Activated naive CD8-positive, alpha-beta T cell treated with anti-CD3 and anti-CD28 coated beads for 36 hours (primary cell): ENCODE measurements around the gene GPR39. TPM values are rescaled to one million over a fixed set of nuclear protein-coding genes. Genes with fewer than 3 reads are reported as not detected.

ENCODE experiments used
- DNase-seq: peaks from one replicate; pipeline ENCODE4 v3.0.0; 2021
- H3K27ac Mint-ChIP-seq: one replicate; pipeline ENCODE4 v1.8.0; 2022; ENCODE audit warnings: mild to moderate bottlenecking, moderate library complexity, mixed read lengths
- H3K27me3 Mint-ChIP-seq: one replicate; pipeline ENCODE4 v1.8.0; 2022; ENCODE audit warnings: mild to moderate bottlenecking, mixed read lengths
- H3K36me3 Mint-ChIP-seq: one replicate; pipeline ENCODE4 v1.8.0; 2021; ENCODE audit warnings: mild to moderate bottlenecking, mixed read lengths
- H3K4me1 Mint-ChIP-seq: one replicate; pipeline ENCODE4 v1.8.0; 2021; ENCODE audit warnings: mixed read lengths
- H3K4me3 Mint-ChIP-seq: one replicate; pipeline ENCODE4 v1.8.0; 2022; ENCODE audit warnings: mild to moderate bottlenecking, moderate library complexity, mixed read lengths
- H3K9me3 Mint-ChIP-seq: one replicate; pipeline ENCODE4 v1.8.0; 2022; ENCODE audit warnings: mixed read lengths
- total RNA-seq, 2 experiments: library from RNA; stranded (reverse); gene quantifications; one replicate each; pipeline ENCODE4 v1.2.3, GENCODE V29; 2021

The GPR39 gene
- total RNA-seq, 2 experiments from 2014 or later, result not detected

DNA sequence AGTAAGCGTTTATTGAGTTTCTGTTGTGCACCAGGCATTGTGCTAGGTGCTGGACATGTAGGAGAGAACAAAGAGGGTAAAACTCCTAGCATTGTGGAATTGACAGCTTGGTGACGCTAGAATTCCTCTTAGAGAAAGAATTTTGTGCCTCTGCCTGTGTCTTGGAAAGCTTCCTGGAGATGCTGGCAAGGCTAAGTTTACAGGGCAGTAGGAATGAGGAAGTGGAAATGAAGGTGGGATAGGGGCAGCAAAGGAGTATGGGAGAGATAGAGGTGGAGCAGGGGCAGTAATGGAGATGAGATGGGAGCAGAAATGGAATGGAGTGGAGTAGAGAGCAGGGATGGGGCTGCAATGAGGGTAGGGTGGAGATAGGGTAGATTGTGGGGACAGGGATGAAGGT is 29.8 kb downstream of the GPR39 start:
- no peaks in the 10 kb centered on the region for H3K9me3 Mint-ChIP-seq
- H3K4me1 Mint-ChIP-seq, result no peaks in the 10 kb centered on the region
- no peak for DNase-seq
- no peak overlapping the region for H3K4me3 Mint-ChIP-seq
- no peaks in the 10 kb centered on the region for H3K36me3 Mint-ChIP-seq
- peaks cover 4% of the 10 kb centered on the region for H3K27me3 Mint-ChIP-seq
- H3K27ac Mint-ChIP-seq, result no peak overlapping the region

DNA sequence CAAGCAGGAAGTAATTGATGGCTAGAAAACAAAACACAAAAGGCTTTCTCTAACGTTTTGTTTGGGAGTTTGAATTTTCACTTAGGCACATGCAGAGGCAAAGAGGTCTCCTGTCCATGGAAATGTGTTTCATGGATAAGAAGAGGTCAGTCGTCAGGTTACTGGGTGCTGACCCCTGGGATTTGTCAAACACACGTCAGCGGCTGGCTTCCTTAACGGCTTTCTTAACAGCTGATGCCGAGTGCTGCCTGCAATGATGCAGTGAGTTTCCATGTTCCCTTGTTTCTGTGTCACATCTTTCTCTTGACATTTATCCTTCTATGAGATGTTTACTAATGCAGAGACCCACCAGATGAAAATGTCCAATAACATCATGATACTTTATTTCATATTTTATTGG is 31.7 kb downstream of the GPR39 start:
- no peak for DNase-seq
- peaks cover 12% of the 10 kb centered on the region for H3K9me3 Mint-ChIP-seq
- no peaks in the 10 kb centered on the region for H3K36me3 Mint-ChIP-seq
- H3K4me3 Mint-ChIP-seq, result no peak overlapping the region
- peaks cover 4% of the 10 kb centered on the region for H3K27me3 Mint-ChIP-seq
- H3K27ac Mint-ChIP-seq, result no peak overlapping the region
- no peaks in the 10 kb centered on the region for H3K4me1 Mint-ChIP-seq

DNA sequence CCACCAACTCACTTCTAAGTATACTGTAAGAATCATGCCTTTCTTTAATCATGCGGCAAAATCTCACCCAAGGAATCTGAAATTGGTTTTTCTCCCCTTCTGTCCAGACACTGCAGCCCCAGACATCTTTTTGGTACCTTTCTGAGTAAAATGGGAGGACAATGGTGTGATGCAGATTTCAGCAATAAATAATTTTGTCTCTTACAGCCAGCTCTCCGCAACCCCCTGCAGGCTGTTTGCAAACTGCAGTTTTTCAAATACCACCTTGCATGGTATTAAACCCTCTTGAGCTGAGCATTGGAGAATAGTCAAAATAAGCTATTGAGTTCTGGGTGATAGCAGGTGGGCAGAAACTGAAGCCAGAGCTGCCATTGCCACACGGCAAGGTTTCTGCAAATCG is 32.2 kb downstream of the GPR39 start:
- peaks cover 12% of the 10 kb centered on the region for H3K9me3 Mint-ChIP-seq
- no peak overlapping the region for H3K4me3 Mint-ChIP-seq
- peaks cover 4% of the 10 kb centered on the region for H3K27me3 Mint-ChIP-seq
- H3K27ac Mint-ChIP-seq, result no peak overlapping the region
- no peaks in the 10 kb centered on the region for H3K4me1 Mint-ChIP-seq
- H3K36me3 Mint-ChIP-seq, result no peaks in the 10 kb centered on the region
- no peak for DNase-seq

DNA sequence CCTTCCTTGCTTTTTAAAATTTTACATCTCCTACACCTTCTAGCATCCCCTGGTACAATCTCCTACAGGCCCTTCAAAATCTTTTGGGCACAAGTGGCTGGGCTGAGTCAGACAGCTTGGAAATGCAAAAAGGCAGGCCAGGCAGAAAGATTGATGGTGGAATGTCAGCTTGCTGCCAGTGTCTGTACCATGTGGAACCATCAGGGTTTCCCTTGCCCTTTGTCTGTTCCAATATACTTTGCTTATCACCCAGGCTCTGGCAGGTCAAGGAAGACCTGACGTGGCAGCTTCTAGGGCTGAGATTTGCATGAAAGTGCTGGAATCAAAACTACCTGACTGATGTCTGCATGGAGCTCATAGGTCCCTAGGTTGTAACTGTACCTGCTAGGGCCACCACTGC is 33.3 kb downstream of the GPR39 start:
- no peaks in the 10 kb centered on the region for H3K4me1 Mint-ChIP-seq
- H3K9me3 Mint-ChIP-seq, result peaks cover 12% of the 10 kb centered on the region
- no peak overlapping the region for H3K4me3 Mint-ChIP-seq
- H3K27ac Mint-ChIP-seq, result no peak overlapping the region
- DNase-seq, result no peak
- H3K36me3 Mint-ChIP-seq, result no peaks in the 10 kb centered on the region
- peaks cover 4% of the 10 kb centered on the region for H3K27me3 Mint-ChIP-seq

DNA sequence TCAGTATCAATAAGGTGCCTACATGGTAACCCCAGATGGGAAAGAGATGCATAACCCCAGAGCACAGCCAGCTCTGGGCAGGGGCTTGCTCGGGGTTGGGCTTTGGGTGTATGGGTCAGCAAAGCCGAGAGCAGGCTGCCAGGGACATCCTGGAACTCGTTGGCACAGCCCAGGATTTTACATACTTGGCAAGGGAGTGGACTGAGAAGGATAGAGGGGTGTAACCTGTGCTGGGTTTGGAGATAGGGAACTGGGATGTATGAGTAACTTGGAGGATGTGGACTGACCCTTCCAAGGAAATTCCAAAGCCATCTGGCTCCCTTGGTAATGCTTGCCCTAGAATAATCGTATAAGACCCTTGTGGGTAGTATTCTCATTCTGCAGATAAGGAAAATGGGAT is 44.2 kb downstream of the GPR39 start:
- H3K36me3 Mint-ChIP-seq, result peaks cover 2% of the 10 kb centered on the region
- no peak overlapping the region for H3K4me3 Mint-ChIP-seq
- peaks cover 16% of the 10 kb centered on the region for H3K9me3 Mint-ChIP-seq
- no peak overlapping the region for H3K27ac Mint-ChIP-seq
- H3K27me3 Mint-ChIP-seq, result no peaks in the 10 kb centered on the region
- no peaks in the 10 kb centered on the region for H3K4me1 Mint-ChIP-seq
- no peak for DNase-seq

DNA sequence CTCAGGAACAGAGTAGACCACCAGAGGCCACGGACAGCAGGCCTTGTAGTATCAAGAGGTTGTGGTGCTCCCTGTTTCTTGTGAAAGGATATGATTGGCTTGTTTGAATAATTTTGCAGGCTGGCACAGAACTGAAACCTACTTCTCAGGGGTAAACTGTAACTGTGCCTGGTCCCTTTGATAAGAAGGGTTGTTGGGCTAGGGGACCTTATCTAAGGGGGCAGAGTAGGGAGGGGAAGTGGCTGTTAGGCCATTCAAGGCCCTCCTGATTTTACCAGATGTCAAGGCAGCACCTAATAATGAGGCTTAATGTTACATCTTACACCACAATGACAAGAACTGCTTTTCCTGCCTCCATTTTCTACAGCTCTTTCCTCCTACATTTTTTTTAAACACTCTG is 45.6 kb downstream of the GPR39 start:
- Mint-ChIP-seq H3K36me3 (peaks cover 4% of the 10 kb centered on the region), H3K4me1 (no peaks in the 10 kb centered on the region), H3K27me3 (no peaks in the 10 kb centered on the region), H3K27ac (no peak overlapping the region), H3K9me3 (peaks cover 17% of the 10 kb centered on the region), H3K4me3 (no peak overlapping the region)
- no peak for DNase-seq

DNA sequence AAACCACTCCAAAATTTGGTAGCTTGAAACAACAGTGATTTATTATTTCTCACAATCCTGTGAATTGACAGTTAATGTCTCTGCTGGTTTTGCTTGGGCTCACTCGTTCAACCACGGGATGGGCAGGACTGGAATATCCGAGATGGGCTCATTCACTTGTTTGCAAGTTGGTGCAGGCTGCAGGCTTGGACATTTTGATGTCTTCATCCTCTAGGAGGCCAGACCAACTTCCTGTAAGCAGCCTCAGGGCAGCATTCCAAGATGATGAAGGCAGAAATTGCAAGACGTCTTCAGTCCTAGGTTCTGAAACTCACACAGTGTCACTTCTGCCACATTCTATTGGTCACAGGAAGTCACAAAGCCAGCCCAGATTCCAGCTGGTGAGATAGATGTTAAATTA is 47.1 kb downstream of the GPR39 start:
- DNase-seq, result no peak
- Mint-ChIP-seq H3K4me1 (no peaks in the 10 kb centered on the region), H3K4me3 (no peak overlapping the region), H3K27me3 (no peaks in the 10 kb centered on the region), H3K36me3 (peaks cover 4% of the 10 kb centered on the region), H3K27ac (no peak overlapping the region), H3K9me3 (peaks cover 19% of the 10 kb centered on the region)

DNA sequence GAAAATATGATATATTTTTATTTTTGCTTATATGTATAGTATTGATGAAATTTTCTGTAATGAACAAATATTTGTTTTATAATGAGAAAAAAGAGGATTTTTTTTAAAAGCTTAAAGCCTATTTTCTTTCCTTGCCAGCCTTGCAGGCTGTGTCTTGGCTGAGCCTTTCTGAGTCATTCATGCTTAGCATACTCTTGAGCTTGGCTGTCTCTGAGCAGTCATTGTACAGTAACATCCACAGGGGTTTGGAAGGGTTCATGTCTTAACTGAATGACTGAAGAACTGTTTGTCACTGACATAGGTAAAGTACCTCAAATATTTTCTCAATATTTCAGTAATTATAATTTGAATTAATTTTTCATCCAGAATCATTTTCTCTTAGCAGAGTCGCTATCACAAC is 49.3 kb downstream of the GPR39 start:
- no peaks in the 10 kb centered on the region for H3K27me3 Mint-ChIP-seq
- H3K9me3 Mint-ChIP-seq, result peaks cover 18% of the 10 kb centered on the region
- peaks cover 4% of the 10 kb centered on the region for H3K36me3 Mint-ChIP-seq
- no peak overlapping the region for H3K27ac Mint-ChIP-seq
- H3K4me1 Mint-ChIP-seq, result no peaks in the 10 kb centered on the region
- DNase-seq, result no peak
- H3K4me3 Mint-ChIP-seq, result no peak overlapping the region

DNA sequence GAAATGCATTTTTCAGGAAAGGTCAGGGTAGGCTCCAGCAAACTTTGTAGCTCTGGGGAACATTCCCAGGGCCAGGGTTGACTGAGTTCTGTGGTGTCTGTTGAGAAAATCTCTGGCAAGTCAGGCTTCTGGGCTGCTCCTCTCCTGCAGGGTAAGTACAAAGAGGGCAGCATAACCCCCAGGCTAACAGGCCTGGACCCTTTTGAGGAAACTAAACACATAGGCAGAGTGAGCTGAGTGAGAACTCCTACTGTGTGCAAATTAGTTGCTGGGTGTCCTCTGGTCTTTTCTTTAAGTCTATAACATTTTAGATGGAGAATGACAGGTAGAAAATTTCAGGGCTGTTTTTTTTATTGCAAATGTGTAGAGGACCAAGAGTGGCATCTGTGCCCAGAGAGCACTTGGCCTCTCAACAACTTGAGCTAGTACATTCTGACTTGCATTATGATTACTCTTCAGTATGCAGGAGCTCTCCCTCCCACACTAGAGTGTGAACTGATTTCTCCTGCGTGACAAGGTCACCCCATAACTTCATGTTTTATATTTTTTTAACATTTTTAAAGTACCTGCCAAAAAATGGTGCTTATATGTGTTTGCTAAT is 49.9 kb downstream of the GPR39 start:
- Mint-ChIP-seq H3K9me3 (peaks cover 19% of the 10 kb centered on the region), H3K27ac (no peak overlapping the region), H3K36me3 (peaks cover 4% of the 10 kb centered on the region), H3K4me3 (no peak overlapping the region), H3K4me1 (no peaks in the 10 kb centered on the region), H3K27me3 (no peaks in the 10 kb centered on the region)
- DNase-seq, result no peak

DNA sequence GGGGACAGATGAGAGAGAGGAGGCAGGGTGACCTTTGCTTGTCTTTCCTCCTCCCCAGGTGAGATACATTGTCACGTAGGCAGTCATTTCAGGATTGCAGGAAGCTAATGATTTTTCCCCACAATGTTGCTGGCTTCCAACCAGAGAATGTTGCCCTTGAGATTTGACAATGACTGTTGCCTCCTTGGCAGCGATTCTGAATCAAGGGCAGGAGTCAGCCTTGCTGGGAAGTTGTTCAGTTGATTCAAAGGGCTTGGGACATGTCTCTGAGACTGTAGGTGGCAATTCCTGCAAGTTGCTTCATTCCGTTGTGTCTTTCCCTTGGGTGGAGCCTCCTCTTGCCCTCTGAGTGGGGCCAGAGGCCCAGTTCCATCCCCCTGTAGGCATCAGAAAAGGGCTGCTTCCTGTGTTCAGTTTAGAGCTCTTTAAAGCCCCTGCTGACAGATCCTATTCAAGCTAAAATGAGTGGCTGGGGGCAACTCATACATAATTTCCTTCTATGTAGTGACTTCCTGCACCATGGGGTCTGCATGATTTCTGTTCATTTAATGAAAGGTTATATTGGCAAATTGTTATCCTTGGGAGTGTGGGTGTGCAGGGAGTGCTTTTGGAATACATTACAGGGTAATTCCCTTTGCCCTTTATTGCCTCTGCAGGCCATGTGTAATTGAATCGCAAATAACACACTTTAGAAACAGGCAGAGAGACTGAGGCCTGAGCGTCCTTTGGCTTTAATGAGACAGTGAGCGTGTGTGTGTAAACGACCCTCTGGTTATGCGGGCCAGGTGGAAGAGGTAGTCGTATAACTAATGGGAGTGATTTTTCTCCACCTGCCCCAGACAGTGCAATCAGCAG is 52.4 kb downstream of the GPR39 start:
- Mint-ChIP-seq H3K36me3 (peaks cover 4% of the 10 kb centered on the region), H3K27ac (no peak overlapping the region), H3K27me3 (no peaks in the 10 kb centered on the region), H3K4me3 (no peak overlapping the region), H3K4me1 (no peaks in the 10 kb centered on the region), H3K9me3 (peaks cover 19% of the 10 kb centered on the region)
- no peak for DNase-seq

DNA sequence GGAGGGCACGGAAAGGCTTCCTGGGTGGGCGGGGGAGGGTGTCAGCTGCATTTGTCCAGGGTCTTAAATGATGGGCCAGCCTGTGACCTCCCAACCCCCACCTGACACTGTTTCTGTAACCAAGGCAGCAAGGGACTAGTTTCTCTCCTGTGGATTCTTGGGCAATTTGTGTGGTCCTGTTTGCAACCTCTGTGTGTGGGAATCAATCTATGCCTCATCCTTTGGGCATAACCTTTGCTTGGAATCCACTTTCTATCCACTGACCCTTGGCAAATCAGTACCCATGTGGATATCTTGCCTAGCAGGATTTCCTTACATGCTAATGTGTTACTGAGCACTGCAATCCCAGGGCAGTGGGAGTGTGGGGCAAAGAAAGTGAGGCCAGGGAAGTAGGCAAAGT is 54.1 kb downstream of the GPR39 start:
- peak overlapping the region; percentile 61 for H3K27ac Mint-ChIP-seq
- peaks cover 2% of the 10 kb centered on the region for H3K36me3 Mint-ChIP-seq
- H3K27me3 Mint-ChIP-seq, result no peaks in the 10 kb centered on the region
- no peak for DNase-seq
- peaks cover 11% of the 10 kb centered on the region for H3K9me3 Mint-ChIP-seq
- H3K4me1 Mint-ChIP-seq, result no peaks in the 10 kb centered on the region
- H3K4me3 Mint-ChIP-seq, result no peak overlapping the region

DNA sequence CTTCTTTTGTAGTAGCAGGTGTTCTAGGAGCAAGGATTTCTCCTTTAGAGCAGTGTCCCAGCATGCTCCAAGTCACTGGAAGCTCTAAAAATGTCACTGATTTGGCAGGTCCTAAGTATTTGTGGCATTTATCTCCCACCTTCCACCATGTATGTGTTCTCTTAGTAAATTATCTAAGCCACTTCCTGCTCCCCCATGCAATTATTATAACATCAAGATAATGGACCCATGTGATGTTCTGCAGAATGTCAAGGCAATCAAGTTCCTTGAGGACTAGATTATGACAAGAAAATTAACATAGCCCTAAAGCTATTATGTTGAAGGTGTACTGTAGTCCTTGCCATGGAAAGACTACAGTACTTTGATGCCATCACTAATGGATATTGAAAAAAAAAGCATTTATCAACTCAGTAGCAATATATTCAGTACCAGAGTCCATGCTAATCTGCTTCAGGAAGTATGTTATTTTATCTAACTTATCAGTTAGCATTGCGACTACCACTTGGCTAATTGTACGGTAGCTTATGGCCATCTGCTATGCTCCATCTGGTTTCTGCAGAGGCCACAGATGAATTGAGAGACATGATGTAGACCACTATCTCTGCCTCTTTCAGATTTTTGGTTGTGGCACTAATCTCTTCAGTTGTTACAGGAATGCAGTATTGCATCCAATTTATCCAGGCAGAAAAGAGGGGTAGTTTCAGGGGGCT is 56.7 kb downstream of the GPR39 start:
- no peaks in the 10 kb centered on the region for H3K4me1 Mint-ChIP-seq
- peaks cover 2% of the 10 kb centered on the region for H3K9me3 Mint-ChIP-seq
- DNase-seq, result no peak
- no peak overlapping the region for H3K4me3 Mint-ChIP-seq
- no peaks in the 10 kb centered on the region for H3K36me3 Mint-ChIP-seq
- no peak overlapping the region for H3K27ac Mint-ChIP-seq
- H3K27me3 Mint-ChIP-seq, result no peaks in the 10 kb centered on the region

DNA sequence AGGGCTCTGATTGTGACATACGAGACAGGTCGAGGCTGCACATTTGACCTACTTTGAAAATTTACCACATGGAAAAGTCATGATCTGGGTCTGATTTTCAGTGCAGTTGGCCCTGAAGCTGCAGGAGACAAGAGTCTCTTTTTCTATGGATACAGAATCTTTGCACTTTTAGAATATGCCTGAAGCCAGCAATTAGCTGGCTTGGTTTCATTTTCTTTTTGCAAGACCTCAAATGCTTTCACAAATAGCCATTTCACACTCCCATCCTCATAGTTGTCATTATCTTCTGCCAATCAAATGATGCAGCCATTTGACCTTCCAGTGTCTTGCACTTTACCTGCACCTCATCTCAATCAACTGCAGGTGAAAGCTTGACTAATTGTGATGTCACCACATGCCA is 59.0 kb downstream of the GPR39 start:
- Mint-ChIP-seq H3K36me3 (no peaks in the 10 kb centered on the region), H3K27ac (no peak overlapping the region), H3K4me3 (no peak overlapping the region), H3K9me3 (peaks cover 2% of the 10 kb centered on the region), H3K4me1 (no peaks in the 10 kb centered on the region), H3K27me3 (no peaks in the 10 kb centered on the region)
- DNase-seq, result no peak

DNA sequence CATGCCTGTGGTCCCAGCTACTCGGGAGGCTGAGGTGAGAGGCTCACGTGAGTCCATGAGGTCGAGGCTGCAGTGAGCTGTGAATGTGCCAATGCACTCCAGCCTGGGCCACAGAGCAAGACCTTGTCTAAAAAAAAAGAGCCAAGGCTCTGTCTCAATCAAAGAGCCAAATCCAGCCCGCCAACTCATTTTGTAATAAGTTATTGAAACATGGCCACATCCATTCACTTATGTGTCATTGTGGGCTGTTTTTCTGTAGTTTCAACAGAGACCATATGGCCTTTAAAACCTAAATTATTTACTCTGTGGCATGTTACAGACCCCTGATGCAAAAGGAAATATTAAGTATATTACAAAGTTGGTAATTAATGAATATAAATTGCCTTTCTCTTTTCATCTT is 60.8 kb downstream of the GPR39 start:
- no peak for DNase-seq
- H3K9me3 Mint-ChIP-seq, result no peaks in the 10 kb centered on the region
- H3K4me3 Mint-ChIP-seq, result no peak overlapping the region
- no peaks in the 10 kb centered on the region for H3K4me1 Mint-ChIP-seq
- no peak overlapping the region for H3K27ac Mint-ChIP-seq
- no peaks in the 10 kb centered on the region for H3K27me3 Mint-ChIP-seq
- H3K36me3 Mint-ChIP-seq, result no peaks in the 10 kb centered on the region

DNA sequence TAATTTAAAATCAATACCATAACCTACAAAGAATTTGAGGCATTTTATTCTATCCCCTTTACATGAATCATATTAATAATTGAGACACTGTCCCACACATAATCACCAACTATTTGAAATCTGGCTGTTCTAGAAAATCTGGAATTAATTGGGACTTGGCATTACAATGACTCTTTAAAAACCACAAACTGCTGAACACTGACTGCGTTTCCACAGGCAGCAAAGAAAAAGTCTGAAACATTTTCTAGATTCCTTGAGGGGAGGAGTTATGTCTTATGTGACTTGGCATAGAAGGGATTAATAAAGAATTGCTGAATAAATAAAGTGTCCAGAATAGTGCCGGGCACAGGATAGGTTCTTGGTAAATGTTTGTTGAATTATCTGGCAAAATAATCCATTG is 61.4 kb downstream of the GPR39 start:
- Mint-ChIP-seq H3K27me3 (no peaks in the 10 kb centered on the region), H3K4me3 (no peak overlapping the region)

More for the DNA sequence above, 61.4 kb downstream of the GPR39 start:
- no peak for DNase-seq
- H3K9me3 Mint-ChIP-seq, result no peaks in the 10 kb centered on the region
- H3K27ac Mint-ChIP-seq, result no peak overlapping the region
- H3K36me3 Mint-ChIP-seq, result no peaks in the 10 kb centered on the region
- no peaks in the 10 kb centered on the region for H3K4me1 Mint-ChIP-seq
